ELF-1 (cell line): ENCODE data around the gene GFRA1.
"Not testable (repeated sequence)": the region's sequence is repeated elsewhere in the genome, so short reads cannot be mapped to it uniquely, and the experiment has no call there.

Experiments used
- DNase-seq: peaks from one replicate; pipeline ENCODE4 v3.0.0-alpha.2; 2016; ENCODE audit warnings: low read depth, low spot score

The GFRA1 gene

GRCh38 chr10:116070743-116071320 lies 202.2 kb downstream of the GFRA1 start:
- DNase-seq, result no peak

DNA sequence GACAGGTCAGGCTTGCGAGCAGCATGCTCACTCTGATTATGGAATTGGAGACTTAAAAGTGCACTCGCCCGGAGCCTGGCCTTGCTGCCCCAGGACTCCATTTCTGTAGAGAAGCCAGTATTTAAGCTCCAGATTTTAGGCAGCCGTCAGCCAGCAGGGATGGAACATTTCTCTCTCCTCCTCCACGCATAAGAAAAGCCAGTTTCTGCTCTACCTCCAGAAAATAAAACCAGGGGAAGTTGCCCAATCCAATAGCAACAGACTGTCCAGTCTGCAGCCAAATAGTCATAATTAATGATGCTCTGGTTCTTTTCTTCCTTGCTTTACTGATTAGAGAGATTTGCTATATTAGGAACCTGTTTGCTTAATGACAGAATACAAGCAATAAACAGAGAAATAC lies 203.2 kb downstream of the GFRA1 start:
- DNase-seq, result no peak

GRCh38 chr10:116067825-116068224 lies 205.2 kb downstream of the GFRA1 start:
- no peak for DNase-seq

DNA sequence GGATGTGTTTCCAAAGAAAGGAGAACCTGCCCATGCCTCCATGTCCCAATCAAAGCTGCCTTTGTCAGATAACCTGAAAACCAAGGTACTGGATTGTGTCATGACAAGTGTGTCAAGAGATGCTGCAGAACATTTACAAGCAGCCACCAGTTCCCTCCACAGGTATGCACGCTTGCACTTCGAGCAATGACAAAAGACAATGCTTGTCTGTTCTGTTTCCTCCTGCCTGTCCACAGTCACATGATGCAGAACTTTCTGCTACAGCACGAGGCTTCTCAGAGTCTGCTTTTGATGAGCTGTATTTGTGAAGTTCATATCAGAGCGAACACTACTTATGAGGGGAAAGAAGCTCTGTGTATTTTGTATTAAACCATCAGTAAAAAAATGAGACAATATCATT lies 209.9 kb downstream of the GFRA1 start:
- DNase-seq, result no peak

DNA sequence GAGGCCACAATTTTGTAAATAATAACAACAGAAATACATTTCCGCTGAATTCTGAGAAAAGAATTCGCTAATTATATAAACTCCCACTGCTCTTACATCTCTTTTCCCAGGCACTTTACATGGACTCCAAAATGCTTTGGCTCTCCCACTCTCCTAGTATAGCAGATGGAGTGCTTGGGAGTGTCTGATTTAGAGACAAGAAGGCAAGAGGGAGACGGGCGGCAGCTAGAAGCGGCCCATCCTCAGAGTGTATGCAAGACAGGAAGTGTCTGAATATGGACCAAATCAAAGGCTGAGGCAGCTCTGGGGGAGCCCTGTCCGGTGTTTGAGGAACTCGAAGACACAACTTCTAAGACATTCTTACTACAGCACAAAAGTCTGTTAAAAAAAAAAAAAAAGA lies 212.1 kb downstream of the GFRA1 start:
- no peak for DNase-seq

DNA sequence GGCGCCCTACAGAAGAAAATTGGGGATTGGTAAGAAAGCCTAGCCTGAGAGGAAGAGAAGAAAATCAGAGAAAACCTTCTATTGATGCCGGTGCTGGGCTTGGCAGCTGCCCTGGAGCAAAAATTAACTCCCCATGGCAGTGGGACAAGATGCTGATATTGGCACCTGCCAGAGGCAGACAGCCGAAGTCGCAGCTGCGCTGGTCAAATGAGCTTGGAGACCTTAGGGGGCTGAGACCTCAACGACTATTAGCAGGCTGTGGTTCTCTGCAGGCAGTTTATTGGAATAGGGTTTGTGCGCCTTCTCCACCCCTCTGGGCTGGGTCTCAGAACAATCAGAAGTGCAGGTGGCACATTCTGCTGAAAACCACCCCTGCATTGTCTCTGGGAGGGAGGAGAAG lies 213.7 kb downstream of the GFRA1 start:
- no peak for DNase-seq

GRCh38 chr10:116056445-116057293 lies 216.3 kb downstream of the GFRA1 start:
- no peak for DNase-seq

- no peak for DNase-seq
Observed at GRCh38 chr10:116055917-116056252, 217.1 kb downstream of the GFRA1 start.

DNA sequence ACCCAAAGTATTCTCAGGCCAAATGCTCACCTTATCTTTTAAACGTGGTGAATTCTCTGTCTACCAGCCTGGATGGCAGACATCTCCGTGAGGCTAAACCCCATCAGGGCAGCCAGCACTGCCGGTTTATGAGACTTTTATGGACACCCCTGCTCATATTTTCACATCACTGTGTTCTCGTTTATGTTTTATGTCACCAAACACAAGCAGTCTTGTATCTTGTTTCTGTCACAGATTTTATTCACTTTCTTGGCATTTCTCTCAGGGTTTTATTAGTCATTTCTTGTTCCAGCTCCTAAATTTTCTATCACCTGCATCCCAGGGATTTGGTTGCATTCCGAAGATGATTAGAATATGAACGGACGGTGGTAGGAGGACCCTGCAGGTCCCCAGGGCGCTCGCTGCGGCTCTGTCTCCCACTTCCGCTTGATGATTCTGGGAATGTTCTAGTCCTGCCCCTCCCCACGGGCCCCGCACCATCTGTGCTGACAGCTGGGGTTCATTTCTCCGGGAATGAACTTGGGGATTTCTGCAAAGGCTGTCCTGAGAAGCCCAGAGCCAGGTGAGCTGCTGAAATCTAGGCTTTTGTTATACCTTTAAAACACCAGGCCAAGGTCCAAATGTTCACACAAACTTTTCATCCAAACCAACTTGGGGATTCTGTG lies 217.6 kb downstream of the GFRA1 start:
- DNase-seq, result no peak

DNA sequence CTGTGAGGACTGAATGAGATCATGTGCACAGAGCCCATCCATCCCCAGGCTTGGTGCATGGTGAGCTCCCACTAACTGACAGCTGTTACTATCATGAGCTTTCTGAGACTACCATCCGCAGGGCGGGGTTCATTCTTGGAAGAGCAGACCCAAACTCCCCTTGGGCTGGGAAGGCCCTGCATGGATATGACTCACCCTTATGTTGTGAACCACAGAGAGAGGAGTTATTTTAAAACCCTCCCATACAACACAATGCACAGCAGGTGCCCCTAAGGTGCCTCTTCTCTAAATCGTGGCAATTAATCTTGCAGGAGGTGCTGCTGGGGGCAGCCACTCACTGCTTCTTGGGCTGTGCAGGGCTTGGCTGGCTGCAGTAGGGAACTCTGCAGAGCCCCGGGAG lies 219.1 kb downstream of the GFRA1 start:
- no peak for DNase-seq

DNA sequence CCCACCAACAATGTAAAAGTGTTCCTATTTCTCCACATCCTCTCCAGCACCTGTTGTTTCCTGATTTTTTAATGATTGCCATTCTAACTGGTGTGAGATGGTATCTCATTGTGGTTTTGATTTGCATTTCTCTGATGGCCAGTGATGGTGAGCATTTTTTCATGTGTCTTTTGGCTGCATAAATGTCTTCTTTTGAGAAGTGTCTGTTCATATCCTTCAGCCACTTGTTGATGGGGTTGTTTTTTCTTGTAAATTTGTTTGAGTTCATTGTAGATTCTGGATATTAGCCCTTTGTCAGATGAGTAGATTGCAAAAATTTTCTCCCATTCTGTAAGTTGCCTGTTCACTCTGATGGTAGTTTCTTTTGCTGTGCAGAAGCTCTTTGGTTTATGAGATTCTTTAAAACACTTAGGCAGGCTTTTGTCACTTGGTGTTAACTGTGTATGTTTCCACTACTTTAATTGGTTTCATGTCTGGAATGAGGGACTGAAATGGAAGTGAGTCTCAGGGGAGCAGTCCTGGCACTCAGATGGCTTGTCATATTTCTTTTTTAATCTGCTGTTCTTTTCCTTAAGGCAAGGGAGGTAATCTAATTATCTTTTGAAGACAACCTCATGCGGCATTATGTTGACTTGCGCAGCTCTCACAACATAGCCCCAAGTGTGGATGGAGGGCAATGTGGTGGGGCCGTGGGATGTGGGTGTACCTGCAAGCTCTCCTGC lies 219.8 kb downstream of the GFRA1 start:
- DNase-seq, result not testable (repeated sequence)

DNA sequence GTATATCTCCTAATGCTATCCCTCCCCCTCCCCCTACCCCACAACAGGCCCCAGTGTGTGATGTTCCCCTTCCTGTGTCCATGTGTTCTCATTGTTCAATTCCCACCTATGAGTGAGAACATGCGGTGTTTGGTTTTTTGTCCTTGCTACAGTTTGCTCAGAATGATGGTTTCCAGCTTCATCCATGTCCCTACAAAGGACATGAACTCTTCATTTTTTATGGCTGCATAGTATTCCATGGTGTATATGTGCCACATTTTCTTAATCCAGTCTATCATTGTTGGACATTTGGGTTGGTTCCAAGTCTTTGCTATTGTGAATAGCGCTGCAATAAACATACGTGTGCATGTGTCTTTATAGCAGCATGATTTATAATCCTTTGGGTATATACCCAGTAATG lies 220.5 kb downstream of the GFRA1 start:
- not testable (repeated sequence) for DNase-seq

- no peak for DNase-seq
Observed at GRCh38 chr10:116049974-116050304, 223.1 kb downstream of the GFRA1 start.

- DNase-seq, result no peak
Observed at GRCh38 chr10:116049158-116049973, 223.6 kb downstream of the GFRA1 start.

- DNase-seq, result no peak
Observed at GRCh38 chr10:116045366-116046356, 227.3 kb downstream of the GFRA1 start.

GRCh38 chr10:116044801-116045248 lies 228.2 kb downstream of the GFRA1 start:
- DNase-seq, result no peak

GRCh38 chr10:116043861-116044260 lies 229.1 kb downstream of the GFRA1 start:
- DNase-seq, result no peak

DNA sequence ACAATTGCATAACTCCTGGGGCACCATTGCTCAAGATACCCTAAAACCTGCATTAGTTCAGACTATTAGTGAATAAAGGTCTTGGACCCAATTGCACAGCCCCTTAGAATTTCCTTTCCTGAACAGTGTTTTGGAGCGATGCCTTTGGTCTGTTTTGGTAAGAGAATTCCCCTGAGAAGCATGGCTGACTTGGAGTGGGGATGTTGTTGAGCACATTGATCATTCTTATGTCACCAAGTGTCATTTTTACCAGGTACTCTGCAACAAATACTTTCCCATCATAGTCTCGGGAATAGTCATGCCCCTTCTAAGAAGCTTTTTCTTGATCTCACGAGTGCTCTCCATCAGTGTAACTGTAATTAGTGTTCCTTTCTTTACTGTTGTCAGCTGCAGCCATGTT lies 229.7 kb downstream of the GFRA1 start:
- no peak for DNase-seq

GRCh38 chr10:116041948-116042347 lies 231.1 kb downstream of the GFRA1 start:
- no peak for DNase-seq

DNA sequence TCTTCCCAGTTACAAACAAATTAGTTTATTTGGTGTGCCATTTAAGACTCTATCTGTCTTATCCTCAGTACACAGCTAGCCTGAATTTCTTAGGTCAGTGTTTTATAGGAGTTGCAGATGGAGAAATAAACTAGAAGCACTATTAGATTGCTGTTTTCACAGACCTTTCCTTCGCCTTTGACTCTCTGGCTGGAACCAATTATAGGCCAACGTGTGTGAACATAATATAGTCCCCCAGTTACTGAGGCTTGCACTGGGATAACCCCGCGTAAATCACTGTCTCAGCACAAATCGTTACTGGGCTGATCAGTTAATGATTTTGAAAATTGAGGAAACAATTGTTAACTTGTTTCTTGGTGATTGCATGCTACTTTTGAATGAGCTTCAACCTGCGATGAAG lies 233.4 kb downstream of the GFRA1 start:
- no peak for DNase-seq
